Stimulated activated CD4-positive, alpha-beta T cell treated with anti-CD3 and anti-CD28 coated beads, TNF-alpha, amount 100 ng/mL, for 4 hours (primary cell): ENCODE measurements around the gene SLC25A10.
"Not testable (repeated sequence)": the region's sequence is repeated elsewhere in the genome, so short reads cannot be mapped to it uniquely, and the experiment has no call there.

Source experiments
- DNase-seq, 3 experiments: peaks; one replicate each; pipeline ENCODE4 v3.0.0-alpha.2; 2020; ENCODE audit warnings: low read depth in 3 of 3

Gene SLC25A10

DNA sequence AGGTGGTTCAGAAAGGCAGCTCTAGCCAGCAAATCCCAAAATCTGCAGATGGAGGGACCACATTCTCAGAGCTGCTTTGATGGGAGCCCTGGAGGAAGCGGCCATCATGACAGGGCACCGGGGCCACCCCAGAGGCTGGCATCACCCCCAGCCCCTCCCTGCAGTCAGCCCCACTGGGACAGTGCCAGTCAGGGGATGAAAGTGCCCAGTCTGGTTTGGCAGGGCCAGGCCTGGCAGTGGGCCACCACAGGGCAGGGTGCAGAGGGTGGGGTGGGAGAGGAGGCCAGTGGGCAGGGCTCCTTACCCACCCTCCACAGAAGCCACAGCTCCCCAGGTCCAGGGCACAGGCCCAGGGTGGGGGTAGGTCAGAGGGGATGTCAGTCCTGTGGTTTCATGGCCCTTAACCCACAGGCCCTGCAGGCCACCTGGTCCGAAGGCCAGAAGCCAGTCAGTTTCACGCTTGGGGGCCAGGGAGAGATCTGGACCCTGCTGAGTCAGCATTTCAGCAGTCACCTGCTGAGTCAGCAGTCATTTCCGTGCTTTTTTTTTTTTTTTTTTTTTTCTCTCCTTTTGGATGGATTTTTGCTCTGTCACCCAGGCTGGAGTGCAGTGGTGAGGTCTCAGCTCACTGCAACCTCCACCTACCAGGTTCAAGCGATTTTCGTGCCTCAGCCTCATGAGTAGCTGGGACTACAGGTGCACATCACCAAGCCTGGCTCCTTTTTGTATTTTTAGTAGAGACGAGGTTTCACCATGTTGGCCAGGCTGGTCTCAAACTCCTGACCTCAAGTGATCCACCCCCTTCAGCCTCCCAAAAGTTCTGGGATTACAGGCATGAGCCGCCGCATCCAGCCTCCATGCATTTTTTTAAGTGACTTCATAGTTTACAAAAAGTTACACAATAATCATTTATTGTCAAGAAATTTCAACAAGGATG, 10.4 kb downstream of the SLC25A10 start:
- DNase-seq, result no peak

DNA sequence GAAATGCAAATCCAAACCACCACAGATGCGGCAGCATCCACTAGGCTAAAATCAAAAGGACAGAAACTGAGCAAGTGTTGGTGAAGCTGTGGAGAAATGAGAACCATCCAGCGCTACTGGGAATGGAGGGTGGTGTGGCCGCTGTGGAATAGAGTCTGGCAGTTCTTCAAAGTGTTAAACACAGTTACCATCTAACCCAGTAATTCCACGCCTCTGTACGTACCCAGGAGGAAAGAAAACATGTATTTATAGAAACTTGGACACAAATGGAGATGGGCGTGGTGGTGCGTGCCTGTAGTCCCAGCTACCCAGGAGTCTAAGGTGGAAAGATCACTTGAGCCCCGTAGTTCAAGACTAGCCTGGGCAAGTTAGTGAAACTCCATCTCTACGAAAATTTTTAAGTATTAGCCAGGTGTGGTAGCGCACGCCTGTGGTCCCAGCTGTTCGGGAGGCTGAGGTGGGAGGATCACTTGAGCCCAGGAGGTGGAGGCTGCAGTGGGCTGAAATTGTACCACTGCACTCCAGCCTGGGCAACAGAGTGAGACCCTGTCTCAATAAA, 11.6 kb downstream of the SLC25A10 start:
- DNase-seq, result no peak

DNA sequence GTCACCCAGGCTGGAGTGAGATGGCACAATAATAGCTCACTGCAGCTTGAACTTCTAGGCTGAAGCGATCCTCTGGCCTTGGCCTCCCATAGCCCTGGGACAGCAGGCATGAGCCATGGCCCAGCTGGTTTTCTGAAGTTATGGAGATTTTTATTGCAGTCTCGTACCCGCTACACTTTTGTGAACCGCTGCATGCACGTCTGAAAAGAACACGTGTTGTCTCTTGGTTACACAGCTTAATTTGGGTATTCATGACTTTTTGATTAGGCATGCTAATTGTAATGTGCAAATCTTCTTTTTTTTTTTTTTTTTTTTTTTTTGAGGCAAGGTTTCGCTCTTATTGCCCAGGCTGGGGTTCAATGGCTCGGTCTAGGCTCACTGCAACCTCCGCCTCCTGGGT, 13.4 kb downstream of the SLC25A10 start:
- DNase-seq, result no peak

GRCh38 chr17:81726004-81726403, 13.9 kb downstream of the SLC25A10 start:
- no peak for DNase-seq

GRCh38 chr17:81727324-81728031, 15.4 kb downstream of the SLC25A10 start:
- DNase-seq, result no peak

GRCh38 chr17:81733507-81734404, 21.7 kb downstream of the SLC25A10 start:
- DNase-seq, result peak; percentile 44 to 46 (median 46)

DNA sequence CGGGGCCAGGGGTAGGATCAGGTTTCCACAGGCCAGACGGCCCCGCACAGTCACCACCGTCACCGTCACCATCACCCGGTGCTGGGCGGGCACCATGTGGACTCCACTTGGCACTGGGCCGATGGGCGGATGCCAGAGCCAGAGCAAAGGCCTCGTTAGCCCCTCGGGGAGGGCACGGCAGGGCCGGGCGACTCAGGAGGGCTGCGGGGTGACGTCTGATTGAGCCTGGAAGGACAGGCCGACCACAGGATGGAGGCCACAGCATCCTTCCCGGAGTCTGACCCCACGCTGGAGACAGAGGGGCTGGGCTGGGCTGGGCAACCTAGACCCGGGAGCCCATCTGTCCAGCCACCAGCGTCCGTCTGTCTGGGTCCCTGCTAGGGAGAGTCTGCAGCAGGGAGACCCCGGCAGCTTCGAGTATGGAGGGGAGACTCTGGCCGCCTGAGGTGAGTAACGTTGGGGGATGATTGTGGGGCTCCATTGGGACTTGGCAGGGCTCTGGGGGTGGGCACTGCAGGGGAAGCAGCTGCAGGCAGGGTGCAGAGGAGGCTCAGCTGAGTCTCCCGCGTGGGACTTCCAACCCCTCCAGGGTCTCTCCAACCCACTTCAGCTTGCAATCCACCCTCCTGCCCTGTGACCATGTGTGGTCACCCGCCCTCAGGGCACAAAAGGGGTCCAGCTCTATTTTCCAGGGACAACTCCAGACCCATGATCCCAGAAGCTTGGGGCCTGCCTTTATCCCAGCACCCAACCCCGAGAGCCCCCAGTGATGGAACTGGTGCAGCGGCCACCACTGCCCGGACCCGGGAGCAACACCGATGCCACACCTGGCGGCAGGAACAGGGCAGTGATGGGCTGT, 22.6 kb downstream of the SLC25A10 start:
- DNase-seq, result no peak

- no peak for DNase-seq
Observed at GRCh38 chr17:81735264-81736102, 23.4 kb downstream of the SLC25A10 start.

GRCh38 chr17:81737947-81738800, 26.1 kb downstream of the SLC25A10 start:
- no peak for DNase-seq

GRCh38 chr17:81738801-81739393, 26.8 kb downstream of the SLC25A10 start:
- DNase-seq, result no peak

- not testable (repeated sequence) for DNase-seq
Observed at GRCh38 chr17:81739593-81739992, 27.5 kb downstream of the SLC25A10 start.

DNA sequence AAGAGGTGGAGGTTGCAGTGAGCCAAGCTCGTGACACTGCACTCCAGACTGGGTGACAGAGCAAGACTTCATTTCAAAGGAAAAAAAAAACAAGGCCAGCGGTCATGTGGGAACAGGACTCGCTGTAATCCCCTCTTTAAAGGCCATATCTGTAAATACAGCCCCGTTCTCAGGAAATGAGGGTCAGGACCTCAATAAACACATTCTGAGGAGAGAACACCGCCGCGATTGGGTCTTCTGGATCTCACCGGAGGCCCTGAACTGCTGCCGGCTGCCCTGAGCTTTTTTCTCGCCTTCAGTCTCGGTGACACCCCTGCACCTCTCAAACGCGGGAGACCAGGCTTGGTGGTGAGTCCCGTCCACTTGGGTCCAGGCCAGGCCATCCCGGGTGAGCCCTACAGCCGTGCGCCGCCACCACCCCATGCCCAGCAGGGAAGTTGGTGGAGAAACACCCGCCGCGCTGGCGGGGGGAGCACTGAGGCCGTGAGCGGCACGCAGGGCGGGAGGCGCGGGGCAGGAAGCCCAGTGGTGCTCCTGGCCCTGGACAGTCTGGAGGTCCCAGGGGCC, 28.4 kb downstream of the SLC25A10 start:
- no peak for DNase-seq

DNA sequence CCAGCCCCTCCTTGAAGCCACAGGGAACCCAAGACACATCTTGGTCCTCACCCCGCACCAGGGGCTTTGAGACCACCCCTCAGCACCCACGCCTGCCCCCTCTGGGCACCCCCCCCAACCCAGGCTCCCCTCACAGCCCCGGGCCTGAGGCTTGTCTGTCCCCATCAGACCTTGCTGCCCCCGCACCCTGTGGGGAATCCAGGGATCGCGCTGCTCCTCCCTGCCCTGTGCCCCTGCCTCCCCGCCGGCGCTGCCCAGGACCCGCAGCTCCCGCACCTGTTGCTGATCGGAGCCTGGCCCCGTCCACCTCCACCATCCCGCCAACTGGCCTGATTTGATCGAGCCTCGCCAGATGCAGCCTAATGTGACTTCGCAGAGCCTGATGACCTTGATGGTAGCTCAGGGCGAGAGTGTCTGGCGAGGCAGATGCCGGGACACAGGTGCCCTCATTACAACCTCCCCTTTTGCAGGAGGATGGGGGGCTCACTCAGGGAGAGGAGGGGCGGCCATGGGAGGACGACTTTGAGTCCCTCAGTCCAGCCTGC, 29.0 kb downstream of the SLC25A10 start:
- no peak for DNase-seq

GRCh38 chr17:81741594-81742452, 29.7 kb downstream of the SLC25A10 start:
- no peak for DNase-seq
